OCI-LY7 (cell line): ENCODE measurements around the gene ALG6.

Experiments used
- EZH2phosphoT487 ChIP-seq: fragments of 200-600 bp; sonication (generic); IDR thresholded peaks from 2 replicates; pipeline ENCODE4 v1.6.1; 2018; ENCODE audit warnings: low read depth, borderline replicate concordance, mild to moderate bottlenecking, mixed run types, antibody characterized with exemption, low read length, moderate library complexity, mixed read lengths
- TF ChIP-seq, protein P1 (sequence below): fragments of 200-600 bp; sonication (generic); conservative IDR thresholded peaks from 2 replicates; pipeline ENCODE4 v1.5.1; 2014; ENCODE audit warnings: mild to moderate bottlenecking, antibody characterized with exemption, low read length, moderate library complexity, mixed read lengths

DNA sequence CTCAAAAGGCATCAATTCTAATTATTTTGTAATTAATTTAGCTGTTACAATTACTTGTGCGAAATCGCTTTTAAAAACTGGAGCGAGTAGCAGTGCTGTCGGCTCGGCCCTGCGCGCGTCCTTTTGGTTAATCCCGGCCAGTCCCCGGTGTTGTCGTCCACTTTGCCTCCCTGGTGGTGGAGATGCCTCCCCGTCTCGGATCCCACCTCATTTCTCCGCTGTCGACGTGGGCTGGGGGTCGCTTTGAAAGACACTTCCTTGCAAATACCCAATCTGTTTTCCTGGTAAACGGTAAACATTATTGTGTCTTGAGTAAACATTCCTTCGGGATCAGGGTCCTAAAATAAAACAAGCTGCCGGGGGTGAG lies 41.3 kb upstream of the ALG6 start:
- TF ChIP-seq, protein P1, sequence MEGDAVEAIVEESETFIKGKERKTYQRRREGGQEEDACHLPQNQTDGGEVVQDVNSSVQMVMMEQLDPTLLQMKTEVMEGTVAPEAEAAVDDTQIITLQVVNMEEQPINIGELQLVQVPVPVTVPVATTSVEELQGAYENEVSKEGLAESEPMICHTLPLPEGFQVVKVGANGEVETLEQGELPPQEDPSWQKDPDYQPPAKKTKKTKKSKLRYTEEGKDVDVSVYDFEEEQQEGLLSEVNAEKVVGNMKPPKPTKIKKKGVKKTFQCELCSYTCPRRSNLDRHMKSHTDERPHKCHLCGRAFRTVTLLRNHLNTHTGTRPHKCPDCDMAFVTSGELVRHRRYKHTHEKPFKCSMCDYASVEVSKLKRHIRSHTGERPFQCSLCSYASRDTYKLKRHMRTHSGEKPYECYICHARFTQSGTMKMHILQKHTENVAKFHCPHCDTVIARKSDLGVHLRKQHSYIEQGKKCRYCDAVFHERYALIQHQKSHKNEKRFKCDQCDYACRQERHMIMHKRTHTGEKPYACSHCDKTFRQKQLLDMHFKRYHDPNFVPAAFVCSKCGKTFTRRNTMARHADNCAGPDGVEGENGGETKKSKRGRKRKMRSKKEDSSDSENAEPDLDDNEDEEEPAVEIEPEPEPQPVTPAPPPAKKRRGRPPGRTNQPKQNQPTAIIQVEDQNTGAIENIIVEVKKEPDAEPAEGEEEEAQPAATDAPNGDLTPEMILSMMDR = no peak
- no peak for TF ChIP-seq EZH2phosphoT487
